ENCODE results near the gene KCNJ16.

The KCNJ16 gene

DNA sequence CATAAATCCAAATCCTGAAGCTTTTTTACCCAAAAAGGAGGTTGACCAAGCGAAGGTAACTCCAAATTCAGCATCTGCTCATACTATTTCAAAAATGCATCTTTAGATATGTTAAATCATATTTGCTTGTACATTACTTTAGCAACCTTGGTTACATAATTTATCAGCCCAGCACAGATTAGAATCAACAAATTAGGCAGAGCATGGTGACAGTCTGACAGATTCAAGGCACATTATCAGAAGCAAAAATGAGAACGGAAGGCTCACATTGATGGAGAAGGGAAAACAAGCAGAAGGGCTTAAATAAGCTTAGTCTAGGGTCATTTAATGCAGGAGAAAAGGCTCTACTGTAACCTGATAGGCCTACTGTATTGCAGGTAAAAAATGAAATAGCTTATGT, 90.4 kb downstream of the KCNJ16 start:
- Histone ChIP-seq H3K9me3 (ENCODE audit: insufficient read depth, low read depth, low read length) (no peaks in the 10 kb centered on the region), H3K79me2 (ENCODE audit: insufficient read depth, low read length) (no peaks in the 10 kb centered on the region), H3K9me2 (replicated peaks; ENCODE audit: low read depth, low read length) (no peaks in the 10 kb centered on the region), H3K4me2 (ENCODE audit: low read depth, low read length, poor library complexity, severe bottlenecking) (no peak overlapping the region), H3K27me3 (ENCODE audit: insufficient read depth, low read length, poor library complexity, severe bottlenecking) (no peaks in the 10 kb centered on the region), H3K4me1 (ENCODE audit: insufficient read depth, low read length, poor library complexity, severe bottlenecking) (no peaks in the 10 kb centered on the region), H3F3A (ENCODE audit: low read depth) (no peaks in the 10 kb centered on the region), H3K36me3 (ENCODE audit: insufficient read depth, low read length) (no peaks in the 10 kb centered on the region), H3K9ac (ENCODE audit: low read depth, low read length, poor library complexity, severe bottlenecking) (no peak overlapping the region), H2AFZ (ENCODE audit: low read length) (no peak overlapping the region), H3K4me3 (ENCODE audit: low read length, poor library complexity, severe bottlenecking) (no peak overlapping the region), H4K20me1 (ENCODE audit: insufficient read depth, low read length, poor library complexity, severe bottlenecking) (no peaks in the 10 kb centered on the region)
- TF ChIP-seq EZH2phosphoT487 (IDR thresholded peaks at IDR 0.05; ENCODE audit: borderline replicate concordance) = no peak
- TF ChIP-seq, protein P1, sequence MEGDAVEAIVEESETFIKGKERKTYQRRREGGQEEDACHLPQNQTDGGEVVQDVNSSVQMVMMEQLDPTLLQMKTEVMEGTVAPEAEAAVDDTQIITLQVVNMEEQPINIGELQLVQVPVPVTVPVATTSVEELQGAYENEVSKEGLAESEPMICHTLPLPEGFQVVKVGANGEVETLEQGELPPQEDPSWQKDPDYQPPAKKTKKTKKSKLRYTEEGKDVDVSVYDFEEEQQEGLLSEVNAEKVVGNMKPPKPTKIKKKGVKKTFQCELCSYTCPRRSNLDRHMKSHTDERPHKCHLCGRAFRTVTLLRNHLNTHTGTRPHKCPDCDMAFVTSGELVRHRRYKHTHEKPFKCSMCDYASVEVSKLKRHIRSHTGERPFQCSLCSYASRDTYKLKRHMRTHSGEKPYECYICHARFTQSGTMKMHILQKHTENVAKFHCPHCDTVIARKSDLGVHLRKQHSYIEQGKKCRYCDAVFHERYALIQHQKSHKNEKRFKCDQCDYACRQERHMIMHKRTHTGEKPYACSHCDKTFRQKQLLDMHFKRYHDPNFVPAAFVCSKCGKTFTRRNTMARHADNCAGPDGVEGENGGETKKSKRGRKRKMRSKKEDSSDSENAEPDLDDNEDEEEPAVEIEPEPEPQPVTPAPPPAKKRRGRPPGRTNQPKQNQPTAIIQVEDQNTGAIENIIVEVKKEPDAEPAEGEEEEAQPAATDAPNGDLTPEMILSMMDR (conservative IDR thresholded peaks at IDR 0.05; ENCODE audit: low read length) = no peak

DNA sequence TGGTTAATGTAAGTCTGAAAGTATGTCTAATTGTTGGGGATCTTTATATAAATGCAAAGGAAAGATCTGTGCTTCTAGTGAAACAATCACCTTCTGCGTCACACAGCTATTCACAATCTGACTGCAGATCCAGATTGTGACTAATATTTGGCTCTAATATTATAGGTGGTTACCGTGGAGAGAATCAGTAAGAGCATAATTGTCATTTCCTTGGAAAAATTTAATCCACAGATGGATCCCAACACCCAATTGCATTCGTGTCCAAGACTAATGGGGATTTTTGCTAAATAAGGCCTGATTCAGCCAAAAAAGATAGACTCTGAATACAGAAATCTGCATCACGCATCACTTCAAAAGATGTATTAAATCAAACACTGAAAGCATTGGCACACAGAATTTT, 91.6 kb downstream of the KCNJ16 start:
- no peaks in the 10 kb centered on the region for H3K36me3 ChIP-seq (ENCODE audit: insufficient read depth, low read length)
- TF ChIP-seq, protein P1 (conservative IDR thresholded peaks at IDR 0.05; ENCODE audit: low read length) = no peak
- no peak for TF ChIP-seq EZH2phosphoT487 (IDR thresholded peaks at IDR 0.05; ENCODE audit: borderline replicate concordance)
- H3K4me1 ChIP-seq (ENCODE audit: insufficient read depth, low read length, poor library complexity, severe bottlenecking) = no peaks in the 10 kb centered on the region
- H3K79me2 ChIP-seq (ENCODE audit: insufficient read depth, low read length) = no peaks in the 10 kb centered on the region
- no peaks in the 10 kb centered on the region for H3K27me3 ChIP-seq (ENCODE audit: insufficient read depth, low read length, poor library complexity, severe bottlenecking)
- no peak overlapping the region for H3K9ac ChIP-seq (ENCODE audit: low read depth, low read length, poor library complexity, severe bottlenecking)
- no peaks in the 10 kb centered on the region for H3K9me3 ChIP-seq (ENCODE audit: insufficient read depth, low read depth, low read length)
- H3K4me2 ChIP-seq (ENCODE audit: low read depth, low read length, poor library complexity, severe bottlenecking) = no peak overlapping the region
- H2AFZ ChIP-seq (ENCODE audit: low read length) = no peak overlapping the region
- no peaks in the 10 kb centered on the region for H4K20me1 ChIP-seq (ENCODE audit: insufficient read depth, low read length, poor library complexity, severe bottlenecking)
- no peak overlapping the region for H3K4me3 ChIP-seq (ENCODE audit: low read length, poor library complexity, severe bottlenecking)
- H3F3A ChIP-seq (ENCODE audit: low read depth) = no peaks in the 10 kb centered on the region
- H3K9me2 ChIP-seq (replicated peaks; ENCODE audit: low read depth, low read length) = no peaks in the 10 kb centered on the region

DNA sequence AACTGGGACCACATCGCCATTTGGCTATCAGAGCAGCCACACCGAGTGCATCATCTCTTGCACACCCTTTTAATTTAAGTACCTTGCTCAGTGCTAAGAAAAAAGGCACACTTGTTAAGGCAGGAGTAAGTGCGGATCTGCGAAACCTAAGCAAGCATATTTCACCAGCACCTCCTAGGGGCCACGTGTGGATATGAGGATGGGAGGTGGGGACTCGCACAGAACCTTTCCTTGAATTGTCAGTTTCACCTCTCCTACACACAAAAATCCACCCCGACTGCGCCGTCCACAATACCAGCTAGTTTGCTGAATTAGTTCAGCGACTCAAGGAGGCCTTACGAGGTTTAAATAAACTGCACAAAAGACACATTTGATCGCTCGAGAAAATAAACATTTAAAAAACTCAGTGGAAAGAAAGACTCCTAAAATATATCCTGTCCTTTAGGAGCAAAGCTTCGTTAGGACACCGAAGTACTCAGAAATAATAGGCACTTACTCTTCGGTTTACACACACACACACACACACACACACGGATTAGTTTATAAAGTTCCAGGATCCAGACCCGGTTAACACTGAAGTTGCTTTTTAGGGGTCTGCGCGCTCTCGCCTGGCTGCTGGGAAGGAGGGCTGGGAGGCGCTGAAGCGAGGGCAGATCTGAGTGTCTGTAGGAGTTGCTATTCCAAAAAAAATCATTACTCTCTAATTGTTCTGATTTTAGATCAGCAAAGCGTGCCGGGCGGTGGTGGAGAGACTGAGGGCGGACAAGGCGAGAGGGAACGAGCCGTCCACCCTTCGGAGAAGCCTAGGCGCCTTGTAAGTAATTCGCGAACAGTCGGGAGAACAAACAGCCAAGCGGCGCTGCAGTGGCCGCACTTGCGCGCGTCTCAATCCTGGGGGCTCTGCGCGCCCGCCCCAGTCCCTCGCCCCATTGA, 93.3 kb downstream of the KCNJ16 start:
- Histone ChIP-seq H3K9me3 (ENCODE audit: insufficient read depth, low read depth, low read length) (no peaks in the 10 kb centered on the region), H3K9ac (ENCODE audit: low read depth, low read length, poor library complexity, severe bottlenecking) (no peak overlapping the region), H4K20me1 (ENCODE audit: insufficient read depth, low read length, poor library complexity, severe bottlenecking) (no peaks in the 10 kb centered on the region), H3K4me3 (ENCODE audit: low read length, poor library complexity, severe bottlenecking) (no peak overlapping the region), H3F3A (ENCODE audit: low read depth) (no peaks in the 10 kb centered on the region), H3K79me2 (ENCODE audit: insufficient read depth, low read length) (no peaks in the 10 kb centered on the region), H3K4me1 (ENCODE audit: insufficient read depth, low read length, poor library complexity, severe bottlenecking) (no peaks in the 10 kb centered on the region), H2AFZ (ENCODE audit: low read length) (no peak overlapping the region), H3K4me2 (ENCODE audit: low read depth, low read length, poor library complexity, severe bottlenecking) (no peak overlapping the region), H3K36me3 (ENCODE audit: insufficient read depth, low read length) (no peaks in the 10 kb centered on the region), H3K9me2 (replicated peaks; ENCODE audit: low read depth, low read length) (no peaks in the 10 kb centered on the region), H3K27me3 (ENCODE audit: insufficient read depth, low read length, poor library complexity, severe bottlenecking) (no peaks in the 10 kb centered on the region)
- TF ChIP-seq, protein P1 (conservative IDR thresholded peaks at IDR 0.05; ENCODE audit: low read length) = peak; percentile 42
- no peak for TF ChIP-seq EZH2phosphoT487 (IDR thresholded peaks at IDR 0.05; ENCODE audit: borderline replicate concordance)

Data from Loucy (cell line).